ENCODE results near the gene ACOXL. TPM values are rescaled to one million over a fixed set of nuclear protein-coding genes. Genes with fewer than 3 reads are reported as not detected.

The ACOXL gene
- total RNA-seq, 1 donor from 2014 or later = 0.23 TPM

- Mint-ChIP-seq H3K27me3 (ENCODE audit: low read depth, unreplicated experiment) (peaks cover 21% of the 10 kb centered on the region), H3K4me1 (ENCODE audit: low read depth, unreplicated experiment) (no peaks in the 10 kb centered on the region), H3K27ac (ENCODE audit: unreplicated experiment) (no peak overlapping the region), H3K9me3 (ENCODE audit: unreplicated experiment) (no peaks in the 10 kb centered on the region), H3K36me3 (ENCODE audit: low read depth, unreplicated experiment) (no peaks in the 10 kb centered on the region), H3K4me3 (ENCODE audit: unreplicated experiment) (no peak overlapping the region)
- H3K36me3 ChIP-seq (ENCODE audit: insufficient read depth, low read length) = no peaks in the 10 kb centered on the region
- H3K79me2 ChIP-seq (ENCODE audit: insufficient read depth, low read length) = no peaks in the 10 kb centered on the region
- H3K27ac ChIP-seq (ENCODE audit: low read depth, low read length) = no peak overlapping the region
- no peak overlapping the region for H3K9ac ChIP-seq (ENCODE audit: low read length)
- no peak overlapping the region for H2AFZ ChIP-seq (ENCODE audit: low read depth, low read length)
- H3K9me3 ChIP-seq (ENCODE audit: insufficient read depth, low read depth, low read length) = no peaks in the 10 kb centered on the region
- no peaks in the 10 kb centered on the region for H3K4me1 ChIP-seq (ENCODE audit: insufficient read depth, low read length)
- no peak overlapping the region for H3K4me3 ChIP-seq (ENCODE audit: insufficient read depth, low read depth, low read length)
- no peak overlapping the region for H3K4me2 ChIP-seq (ENCODE audit: low read length)
- DNase-seq (ENCODE audit: low read depth) (no peak), FAIRE-seq (no peak)
- TF ChIP-seq, protein P1, sequence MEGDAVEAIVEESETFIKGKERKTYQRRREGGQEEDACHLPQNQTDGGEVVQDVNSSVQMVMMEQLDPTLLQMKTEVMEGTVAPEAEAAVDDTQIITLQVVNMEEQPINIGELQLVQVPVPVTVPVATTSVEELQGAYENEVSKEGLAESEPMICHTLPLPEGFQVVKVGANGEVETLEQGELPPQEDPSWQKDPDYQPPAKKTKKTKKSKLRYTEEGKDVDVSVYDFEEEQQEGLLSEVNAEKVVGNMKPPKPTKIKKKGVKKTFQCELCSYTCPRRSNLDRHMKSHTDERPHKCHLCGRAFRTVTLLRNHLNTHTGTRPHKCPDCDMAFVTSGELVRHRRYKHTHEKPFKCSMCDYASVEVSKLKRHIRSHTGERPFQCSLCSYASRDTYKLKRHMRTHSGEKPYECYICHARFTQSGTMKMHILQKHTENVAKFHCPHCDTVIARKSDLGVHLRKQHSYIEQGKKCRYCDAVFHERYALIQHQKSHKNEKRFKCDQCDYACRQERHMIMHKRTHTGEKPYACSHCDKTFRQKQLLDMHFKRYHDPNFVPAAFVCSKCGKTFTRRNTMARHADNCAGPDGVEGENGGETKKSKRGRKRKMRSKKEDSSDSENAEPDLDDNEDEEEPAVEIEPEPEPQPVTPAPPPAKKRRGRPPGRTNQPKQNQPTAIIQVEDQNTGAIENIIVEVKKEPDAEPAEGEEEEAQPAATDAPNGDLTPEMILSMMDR (IDR thresholded peaks at IDR 0.05; ENCODE audit: insufficient read depth, low read depth, low read length) = no peak
- no peak for TF ChIP-seq EZH2 (IDR thresholded peaks at IDR 0.05; ENCODE audit: insufficient read depth, low read length)
- H3K27me3 ChIP-seq (ENCODE audit: insufficient read depth, low read length) = peaks cover 4% of the 10 kb centered on the region
- no peaks in the 10 kb centered on the region for H4K20me1 ChIP-seq (ENCODE audit: insufficient read depth, low read length)
Measured at GRCh38 chr2:110983133-110983532, 250.8 kb downstream of the ACOXL start.

- H3K36me3 ChIP-seq (ENCODE audit: insufficient read depth, low read length) = no peaks in the 10 kb centered on the region
- H3K9ac ChIP-seq (ENCODE audit: low read length) = no peak overlapping the region
- no peak for FAIRE-seq
- no peak overlapping the region for H3K4me2 ChIP-seq (ENCODE audit: low read length)
- H3K4me1 Mint-ChIP-seq (ENCODE audit: low read depth, unreplicated experiment) = no peaks in the 10 kb centered on the region
- H3K27ac ChIP-seq (ENCODE audit: low read depth, low read length) = no peak overlapping the region
- H3K4me1 ChIP-seq (ENCODE audit: insufficient read depth, low read length) = no peaks in the 10 kb centered on the region
- DNase-seq (ENCODE audit: low read depth) = no peak
- no peak overlapping the region for H3K27ac Mint-ChIP-seq (ENCODE audit: unreplicated experiment)
- H3K79me2 ChIP-seq (ENCODE audit: insufficient read depth, low read length) = no peaks in the 10 kb centered on the region
- no peaks in the 10 kb centered on the region for H3K9me3 Mint-ChIP-seq (ENCODE audit: unreplicated experiment)
- H4K20me1 ChIP-seq (ENCODE audit: insufficient read depth, low read length) = no peaks in the 10 kb centered on the region
- no peaks in the 10 kb centered on the region for H3K36me3 Mint-ChIP-seq (ENCODE audit: low read depth, unreplicated experiment)
- H3K27me3 ChIP-seq (ENCODE audit: insufficient read depth, low read length) = peaks cover 4% of the 10 kb centered on the region
- H2AFZ ChIP-seq (ENCODE audit: low read depth, low read length) = no peak overlapping the region
- TF ChIP-seq EZH2 (IDR thresholded peaks at IDR 0.05; ENCODE audit: insufficient read depth, low read length) = no peak
- TF ChIP-seq, protein P1 (IDR thresholded peaks at IDR 0.05; ENCODE audit: insufficient read depth, low read depth, low read length) = no peak
- H3K4me3 Mint-ChIP-seq (ENCODE audit: unreplicated experiment) = no peak overlapping the region
- H3K27me3 Mint-ChIP-seq (ENCODE audit: low read depth, unreplicated experiment) = peaks cover 21% of the 10 kb centered on the region
- H3K4me3 ChIP-seq (ENCODE audit: insufficient read depth, low read depth, low read length) = no peak overlapping the region
- H3K9me3 ChIP-seq (ENCODE audit: insufficient read depth, low read depth, low read length) = no peaks in the 10 kb centered on the region
Measured at GRCh38 chr2:110984694-110985490, 252.5 kb downstream of the ACOXL start.

DNA sequence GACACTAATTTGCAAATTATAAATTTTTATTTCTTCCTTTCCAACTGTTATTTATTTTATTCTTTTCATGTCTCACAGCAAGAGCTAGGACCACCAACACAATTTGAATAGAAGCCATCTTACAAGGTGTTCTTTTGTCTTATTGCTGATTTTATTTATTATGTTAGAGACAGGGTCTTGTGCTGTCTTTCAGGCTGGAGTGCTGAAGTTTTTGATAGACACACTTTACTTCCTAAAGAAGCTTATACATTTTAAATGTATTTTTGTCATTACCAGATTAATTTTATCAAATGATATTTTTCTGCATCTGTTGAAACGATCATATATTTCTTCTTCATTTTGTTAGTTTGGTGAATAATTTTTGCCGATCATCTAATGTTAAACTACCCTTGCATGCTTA, 258.1 kb downstream of the ACOXL start:
- Mint-ChIP-seq H3K4me1 (ENCODE audit: low read depth, unreplicated experiment) (peaks cover 4% of the 10 kb centered on the region), H3K4me3 (ENCODE audit: unreplicated experiment) (no peak overlapping the region), H3K27me3 (ENCODE audit: low read depth, unreplicated experiment) (peaks cover 10% of the 10 kb centered on the region), H3K36me3 (ENCODE audit: low read depth, unreplicated experiment) (no peaks in the 10 kb centered on the region), H3K9me3 (ENCODE audit: unreplicated experiment) (no peaks in the 10 kb centered on the region), H3K27ac (ENCODE audit: unreplicated experiment) (no peak overlapping the region)
- no peaks in the 10 kb centered on the region for H3K79me2 ChIP-seq (ENCODE audit: insufficient read depth, low read length)
- H3K9ac ChIP-seq (ENCODE audit: low read length) = no peak overlapping the region
- H3K27me3 ChIP-seq (ENCODE audit: insufficient read depth, low read length) = peaks cover 11% of the 10 kb centered on the region
- no peak for FAIRE-seq
- H3K27ac ChIP-seq (ENCODE audit: low read depth, low read length) = no peak overlapping the region
- no peaks in the 10 kb centered on the region for H3K9me3 ChIP-seq (ENCODE audit: insufficient read depth, low read depth, low read length)
- H3K36me3 ChIP-seq (ENCODE audit: insufficient read depth, low read length) = no peaks in the 10 kb centered on the region
- H4K20me1 ChIP-seq (ENCODE audit: insufficient read depth, low read length) = no peaks in the 10 kb centered on the region
- no peak overlapping the region for H3K4me2 ChIP-seq (ENCODE audit: low read length)
- no peak for TF ChIP-seq EZH2 (IDR thresholded peaks at IDR 0.05; ENCODE audit: insufficient read depth, low read length)
- TF ChIP-seq, protein P1 (IDR thresholded peaks at IDR 0.05; ENCODE audit: insufficient read depth, low read depth, low read length) = no peak
- no peak for DNase-seq (ENCODE audit: low read depth)
- H2AFZ ChIP-seq (ENCODE audit: low read depth, low read length) = no peak overlapping the region
- H3K4me3 ChIP-seq (ENCODE audit: insufficient read depth, low read depth, low read length) = no peak overlapping the region
- no peaks in the 10 kb centered on the region for H3K4me1 ChIP-seq (ENCODE audit: insufficient read depth, low read length)

Data from astrocyte (in vitro differentiated cells and primary cell).